GM18519 (cell line): Measurements from ENCODE around the gene MARCO.
"Not testable (repeated sequence)": the region's sequence is repeated elsewhere in the genome, so short reads cannot be mapped to it uniquely, and the experiment has no call there.

Experiments
- ATAC-seq: cut with Tn5 transposase; IDR thresholded peaks from one replicate; pipeline ENCODE4 v1.9.1; 2021; ENCODE audit warnings: mild to moderate bottlenecking, moderate library complexity; ENCODE audit not compliant: unreplicated experiment, low FRiP score

The MARCO gene

DNA sequence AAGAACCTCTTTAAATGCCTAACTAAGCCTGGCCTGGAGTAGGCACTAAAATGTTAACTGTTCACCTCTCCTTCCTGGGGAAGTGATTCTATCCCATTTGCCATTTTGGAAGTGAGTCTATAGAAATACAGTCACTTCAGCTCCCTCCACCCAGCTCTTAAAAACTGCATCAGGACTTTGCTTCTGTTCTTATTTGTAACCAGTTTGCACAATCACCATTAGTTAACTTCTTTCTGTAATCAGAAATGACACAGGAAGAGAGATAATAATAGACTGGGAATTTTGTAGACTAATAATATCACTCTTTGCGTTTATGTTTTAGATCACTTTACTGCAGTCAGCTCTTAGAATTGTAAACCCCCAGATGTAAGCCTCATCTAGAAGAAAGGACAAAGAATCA is 16.0 kb upstream of the MARCO start:
- ATAC-seq, result no peak

DNA sequence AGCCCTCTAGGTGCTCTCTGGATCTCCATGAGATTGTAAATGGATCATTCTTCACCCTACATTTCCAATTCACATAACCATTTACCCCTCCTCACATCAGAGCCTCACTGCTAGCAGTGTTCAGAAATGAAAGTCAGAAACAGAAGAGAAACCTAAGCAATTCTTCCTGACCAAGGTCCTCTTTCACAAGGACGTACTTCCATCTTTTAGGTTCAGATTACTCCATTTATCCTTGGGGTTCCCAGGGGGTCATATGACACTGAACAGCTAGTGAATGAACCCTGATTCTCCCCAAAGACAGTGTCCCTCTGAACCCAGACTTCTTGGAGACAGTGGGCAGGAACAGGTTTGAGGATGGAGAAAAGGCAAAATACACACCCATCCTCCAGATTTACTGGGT is 12.9 kb upstream of the MARCO start:
- no peak for ATAC-seq

DNA sequence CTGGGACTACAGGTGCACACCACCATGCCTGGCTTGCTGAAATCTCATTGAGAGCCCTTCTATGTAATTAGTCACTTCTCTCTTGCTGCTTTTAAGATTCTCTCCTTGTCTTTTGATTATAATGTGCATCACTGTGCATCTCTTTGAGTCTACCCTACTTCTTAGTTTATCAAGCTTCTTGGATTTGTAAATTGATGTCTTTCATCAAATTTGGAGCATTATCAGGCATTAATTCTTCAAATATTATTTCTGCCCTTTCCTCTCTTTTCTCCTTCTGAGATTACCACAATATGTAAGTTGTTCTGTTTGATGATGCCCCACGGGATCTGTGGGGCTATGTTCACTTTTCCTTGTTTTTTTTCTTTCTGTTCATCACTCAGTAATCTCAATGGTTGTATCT is 9.0 kb upstream of the MARCO start:
- ATAC-seq, result no peak

DNA sequence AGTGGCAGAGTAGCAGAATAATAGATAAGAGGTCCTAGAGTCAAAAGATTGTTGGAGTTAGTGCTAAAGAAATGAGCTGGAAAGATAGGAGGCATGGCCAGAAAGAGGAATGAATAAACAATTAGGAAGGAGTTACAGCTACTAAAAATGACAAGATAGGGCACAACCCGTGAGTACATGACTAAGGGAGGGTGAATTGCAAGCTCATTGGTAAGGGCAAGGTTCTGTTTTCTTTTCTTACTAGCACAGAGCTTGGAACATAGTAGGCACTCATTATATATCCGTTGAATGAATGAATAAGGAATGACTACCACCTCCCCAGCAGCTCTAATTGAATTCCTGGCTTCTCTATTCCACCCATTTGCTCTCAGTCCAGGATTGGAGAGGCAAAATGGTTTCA is 5.7 kb upstream of the MARCO start:
- no peak for ATAC-seq

DNA sequence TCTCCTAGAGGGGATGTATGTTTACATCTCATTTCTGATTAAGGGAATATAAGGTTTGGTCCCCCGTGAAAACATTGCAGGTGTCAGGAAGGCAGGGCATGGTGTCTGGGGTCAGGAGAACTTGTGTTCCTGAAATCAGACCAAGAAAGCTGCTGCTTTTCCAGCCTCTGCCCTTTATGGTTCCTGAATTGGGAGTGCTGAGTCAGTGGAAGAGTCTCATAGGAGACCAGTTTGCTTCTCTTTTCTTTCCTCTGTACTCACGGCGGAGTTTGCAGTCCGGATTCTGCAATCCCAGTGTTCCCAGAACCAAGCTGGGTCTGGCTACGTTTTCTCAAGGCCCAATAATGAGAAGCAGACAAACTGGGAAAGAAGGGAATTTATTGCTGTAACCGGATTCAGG is 5.1 kb upstream of the MARCO start:
- ATAC-seq, result no peak

DNA sequence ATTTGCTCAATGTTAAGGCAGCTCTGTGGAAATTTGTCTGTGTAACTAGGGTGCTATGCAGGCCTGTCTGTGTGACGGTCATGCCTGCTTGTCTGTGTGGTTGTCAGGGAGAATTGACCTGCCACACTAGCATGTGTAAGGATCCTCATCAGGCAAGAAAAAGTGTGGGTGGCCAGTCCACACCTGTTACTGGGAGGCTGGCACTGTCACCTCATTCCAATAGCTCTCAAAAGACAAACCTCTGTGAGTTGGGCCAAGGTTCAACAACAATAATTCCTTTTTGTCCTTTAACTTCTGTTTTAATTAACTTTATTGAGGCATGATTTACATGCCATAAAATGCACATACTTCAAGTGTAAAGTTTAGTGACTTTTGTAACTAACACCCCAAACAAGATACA is 4.2 kb upstream of the MARCO start:
- ATAC-seq, result no peak

DNA sequence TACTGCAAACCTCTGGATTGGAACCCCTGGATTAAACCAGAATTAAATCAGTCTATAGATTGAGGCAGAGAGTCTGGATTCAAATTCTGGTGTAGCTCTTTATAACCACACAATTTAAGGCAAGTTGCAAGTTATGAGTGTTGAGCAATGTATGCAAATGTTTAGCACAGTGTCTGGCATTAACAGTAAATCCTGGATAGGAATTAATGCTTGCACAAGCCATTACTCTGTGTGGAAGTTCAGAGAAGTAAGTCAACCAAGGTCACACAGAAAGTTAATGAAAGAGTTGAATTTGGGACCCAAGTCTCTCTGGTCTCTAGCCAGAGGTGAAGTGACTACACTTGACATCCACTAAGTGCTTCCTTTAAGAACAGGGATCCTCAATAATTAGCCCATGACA is 2.0 kb upstream of the MARCO start:
- no peak for ATAC-seq

DNA sequence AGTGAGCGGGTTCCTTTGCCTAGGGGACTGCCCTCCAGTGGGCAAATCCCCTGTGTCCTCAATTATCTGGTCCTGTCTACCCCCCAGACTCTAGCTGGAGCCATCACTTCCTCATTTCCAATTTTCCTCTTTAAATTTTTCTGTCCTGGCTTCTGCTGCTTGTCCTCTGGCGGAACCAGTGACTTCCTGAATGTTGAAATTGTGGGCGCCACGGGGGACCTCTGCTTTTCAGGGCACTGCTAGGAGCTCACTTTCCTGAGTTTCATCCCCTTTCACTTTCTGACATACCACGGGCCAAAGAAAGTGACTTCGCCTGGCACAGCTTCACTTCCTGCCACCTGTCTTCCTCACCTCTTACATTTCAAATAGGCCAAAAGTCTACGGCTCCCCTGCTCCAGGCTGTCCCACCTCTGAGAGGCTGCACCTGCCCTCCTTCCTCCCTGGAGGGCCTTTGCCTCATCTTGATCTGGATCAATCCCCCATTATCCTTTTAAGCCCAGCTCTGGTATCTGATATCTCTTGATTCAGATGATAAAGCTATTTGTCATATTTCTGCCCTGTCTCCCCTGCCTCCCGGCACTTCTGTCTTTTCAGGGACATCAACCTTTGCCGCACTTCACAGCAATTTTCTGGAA is 1.4 kb upstream of the MARCO start:
- ATAC-seq, result no peak

DNA sequence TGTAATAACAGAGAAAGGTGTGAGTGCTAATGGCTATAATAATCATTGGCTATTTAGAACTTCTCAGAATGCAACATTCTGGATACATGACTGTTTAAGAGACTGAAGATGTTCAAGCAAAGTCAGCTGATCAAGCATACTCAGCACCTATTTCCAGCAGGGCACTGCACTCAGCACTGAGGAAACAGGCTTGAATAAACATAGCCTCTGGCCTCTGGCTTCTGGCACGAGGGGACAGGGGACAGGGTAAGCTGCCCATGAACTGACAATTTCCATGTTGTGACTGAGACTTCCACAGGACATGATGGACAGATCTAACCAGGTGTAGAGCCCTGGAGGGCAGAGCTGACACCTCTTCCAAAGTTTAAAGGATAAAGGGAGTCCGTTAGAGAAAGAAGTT is 1.3 kb downstream of the MARCO start:
- no peak for ATAC-seq

DNA sequence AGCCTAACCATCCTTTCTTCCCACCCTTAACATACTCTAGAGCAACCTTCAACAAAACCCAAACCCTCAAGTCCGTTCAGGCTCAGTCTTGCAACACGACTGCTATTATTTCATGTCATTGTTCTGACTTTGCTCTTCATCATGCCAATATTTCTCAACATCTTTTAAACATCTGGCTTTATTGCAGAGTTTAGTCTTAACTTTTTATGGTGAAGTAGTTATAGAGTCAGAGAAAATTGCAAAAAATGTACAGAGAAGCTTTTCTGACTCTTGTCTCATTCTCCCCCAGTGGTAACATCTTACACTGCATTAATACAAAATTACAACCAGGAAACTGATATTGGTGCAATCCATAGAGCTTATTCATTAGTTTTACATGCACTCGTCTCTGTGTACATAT is 3.9 kb downstream of the MARCO start:
- no peak for ATAC-seq

DNA sequence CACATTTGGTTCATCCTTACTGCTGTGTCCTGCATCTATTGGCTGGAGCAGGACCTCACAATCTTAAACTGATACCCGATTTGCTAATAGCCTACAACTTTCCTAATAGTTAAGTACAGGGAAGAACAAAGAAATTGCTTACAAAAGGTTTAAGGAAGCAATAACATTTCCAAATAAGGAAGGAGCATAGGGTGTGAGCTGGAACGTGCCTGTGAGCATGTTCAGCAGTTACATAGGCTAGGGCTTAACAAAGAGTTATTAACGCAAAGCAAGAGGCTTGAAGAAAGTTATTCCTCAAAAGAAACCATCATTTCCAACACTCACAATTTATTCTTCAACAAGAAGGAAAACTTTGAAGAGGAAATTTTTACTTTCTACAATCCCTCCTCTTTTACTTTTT is 6.3 kb downstream of the MARCO start:
- not testable (repeated sequence) for ATAC-seq

DNA sequence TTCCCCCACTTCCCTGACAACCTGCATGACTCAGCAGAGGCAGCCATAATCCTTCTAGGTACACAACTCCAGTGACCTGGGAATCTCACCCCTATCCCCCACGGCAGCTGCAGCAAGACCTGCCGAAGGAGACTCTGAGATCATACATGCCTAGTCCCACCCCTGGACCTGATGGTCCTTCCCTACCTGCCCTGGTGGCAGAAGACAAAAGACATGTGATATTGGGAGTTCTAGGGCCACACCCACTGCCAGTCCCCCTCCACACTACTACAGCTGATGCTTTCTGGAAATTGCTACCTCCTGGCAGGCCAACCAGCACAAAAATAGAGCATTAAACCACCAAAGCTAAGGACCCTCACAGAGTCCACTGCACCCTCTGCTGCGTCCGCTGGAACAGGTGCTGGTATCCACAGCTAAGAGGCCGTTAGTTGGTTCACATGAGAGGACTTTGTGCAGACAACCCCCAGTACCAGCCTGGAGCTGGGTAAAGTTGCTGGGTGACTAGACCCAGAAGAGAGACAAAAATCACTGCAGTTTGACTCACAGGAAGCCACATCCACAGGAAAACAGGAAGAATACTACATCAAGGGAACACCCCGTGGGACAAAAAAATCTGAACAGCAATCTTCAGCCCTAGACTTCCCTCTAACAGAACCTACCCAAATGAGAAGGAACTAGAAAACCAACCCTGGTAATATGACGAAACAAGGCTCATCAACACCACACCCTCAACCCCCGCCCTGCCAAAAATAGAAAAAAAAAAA is 12.5 kb downstream of the MARCO start:
- no peak for ATAC-seq

DNA sequence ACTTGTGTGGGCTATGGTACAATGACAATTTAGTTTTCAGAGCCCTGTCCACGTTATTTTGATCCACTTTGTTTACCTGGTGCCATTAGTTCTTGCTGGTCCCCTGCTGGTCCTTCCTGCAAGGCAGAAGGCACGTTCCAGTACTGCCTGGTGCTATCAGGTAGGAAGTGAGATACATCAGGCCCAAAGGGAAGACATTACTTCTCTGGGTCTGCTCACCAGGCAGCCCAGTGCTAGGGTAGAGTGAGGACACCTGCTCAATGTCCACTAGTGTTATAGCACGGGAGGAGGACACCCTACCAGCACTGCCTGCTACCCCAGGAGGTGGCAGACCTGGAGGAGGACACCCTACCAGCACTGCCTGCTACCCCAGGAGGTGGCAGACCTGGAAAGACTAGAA is 23.7 kb downstream of the MARCO start:
- ATAC-seq, result no peak

DNA sequence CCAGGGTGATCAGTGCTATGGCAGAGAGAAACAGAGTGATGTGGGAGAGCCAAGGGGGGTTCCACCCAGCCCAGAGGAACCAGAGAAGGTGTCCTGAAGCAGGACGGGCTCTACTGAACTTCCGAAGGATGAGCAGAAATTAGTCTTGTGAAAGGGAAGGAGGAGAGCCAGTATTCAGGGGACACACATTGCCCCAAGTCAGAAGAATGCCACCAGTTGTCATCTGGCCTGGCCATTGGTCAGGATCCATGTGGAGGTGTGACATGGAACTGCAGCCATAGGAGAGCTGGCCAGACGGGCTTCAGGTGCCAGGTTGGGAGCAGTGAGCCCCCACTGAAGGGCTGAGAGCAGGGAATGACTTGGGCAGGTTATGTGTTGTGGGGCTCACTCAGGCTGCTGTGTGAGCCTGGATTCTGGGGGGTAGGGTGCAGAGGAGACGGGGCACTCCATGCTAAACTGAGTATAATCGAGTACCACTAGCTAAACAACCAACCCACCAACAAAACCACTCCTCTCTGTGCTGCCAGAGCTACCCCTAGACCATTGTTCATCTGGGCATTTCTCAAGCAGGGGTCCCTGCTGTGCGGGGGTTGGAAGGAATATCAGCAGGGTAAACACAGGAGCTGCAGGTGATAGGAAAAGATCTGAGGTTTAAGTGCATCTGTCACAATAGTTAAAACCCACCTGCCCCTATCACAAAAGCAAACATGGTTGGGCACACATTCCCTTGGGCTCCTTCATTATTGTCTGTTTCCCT is 25.3 kb downstream of the MARCO start:
- no peak for ATAC-seq

DNA sequence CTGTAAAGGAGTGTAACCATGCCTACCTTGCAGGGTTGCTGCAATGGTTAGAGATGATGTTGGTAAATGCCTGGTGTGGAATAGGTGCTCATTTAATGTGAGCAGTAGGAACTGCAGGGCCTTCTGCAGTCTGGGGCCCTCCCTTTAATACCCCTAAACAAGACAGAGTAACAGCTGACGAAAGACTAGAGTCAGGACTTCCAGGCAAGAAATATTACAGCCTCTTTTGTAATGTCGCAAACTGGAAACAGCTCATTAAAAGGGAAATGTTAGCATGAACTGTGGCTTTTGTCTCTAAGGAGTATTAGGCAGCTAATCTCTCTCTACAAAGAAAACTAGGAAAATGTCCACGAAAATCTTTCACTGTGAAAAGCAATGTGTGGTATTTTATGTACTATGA is 26.0 kb downstream of the MARCO start:
- no peak for ATAC-seq

DNA sequence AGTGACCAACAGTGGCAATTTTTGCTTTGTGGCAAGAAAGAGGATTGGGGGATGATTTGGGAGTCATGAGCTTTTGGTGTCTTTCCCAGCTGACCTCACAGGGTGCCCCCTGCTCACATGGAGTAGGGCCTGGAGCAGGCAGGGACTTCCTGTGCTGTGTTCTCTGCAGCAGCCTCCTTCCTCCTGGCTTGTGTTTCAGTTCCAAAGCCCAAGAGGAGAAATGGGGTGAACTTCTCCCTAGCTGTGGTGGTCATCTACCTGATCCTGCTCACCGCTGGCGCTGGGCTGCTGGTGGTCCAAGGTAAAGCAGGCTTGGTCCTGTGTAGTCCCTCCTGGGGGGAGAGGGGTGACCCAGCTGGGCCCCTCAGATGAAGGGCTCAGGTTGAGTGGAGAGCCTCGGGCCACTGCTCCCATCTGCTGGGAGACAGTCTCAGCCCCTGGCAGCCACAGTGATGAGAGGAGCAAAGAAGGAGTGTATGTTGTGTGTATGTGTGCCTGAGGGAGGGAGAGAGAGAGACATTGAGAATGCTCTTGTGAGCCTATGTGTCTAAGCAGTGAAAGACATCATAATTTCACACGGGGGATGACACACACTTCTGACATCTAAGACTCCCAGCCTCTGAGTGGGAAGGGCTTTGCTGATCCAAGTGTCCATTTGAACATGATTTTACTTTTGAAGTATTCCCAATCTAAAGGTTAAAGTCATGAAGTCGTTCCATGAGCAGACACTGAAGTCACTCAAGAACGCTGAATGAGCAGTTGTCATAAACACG is 27.2 kb downstream of the MARCO start:
- no peak for ATAC-seq

DNA sequence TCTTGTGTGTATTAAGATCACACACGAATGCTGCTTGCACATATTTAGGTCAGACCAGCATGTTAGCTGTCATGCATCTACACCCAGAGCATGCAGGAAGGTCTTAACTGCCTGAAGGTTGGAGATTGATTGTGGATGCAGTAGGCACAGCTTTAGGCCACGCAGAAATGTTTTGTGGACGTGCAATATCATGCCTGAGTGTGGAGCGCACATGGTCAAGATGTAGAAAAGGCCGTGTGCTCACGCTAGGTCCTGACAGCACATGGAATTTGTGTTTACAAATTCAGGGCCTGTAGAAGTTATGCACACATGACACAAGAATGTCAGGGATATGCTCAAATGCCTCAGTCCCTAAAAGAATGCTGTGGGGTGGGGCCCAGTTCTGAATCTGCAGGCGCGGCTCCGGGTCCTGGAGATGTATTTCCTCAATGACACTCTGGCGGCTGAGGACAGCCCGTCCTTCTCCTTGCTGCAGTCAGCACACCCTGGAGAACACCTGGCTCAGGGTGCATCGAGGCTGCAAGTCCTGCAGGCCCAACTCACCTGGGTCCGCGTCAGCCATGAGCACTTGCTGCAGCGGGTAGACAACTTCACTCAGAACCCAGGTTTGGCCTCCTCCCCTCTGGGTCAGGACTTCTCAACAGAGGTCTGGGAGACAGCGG is 27.9 kb downstream of the MARCO start:
- no peak for ATAC-seq

DNA sequence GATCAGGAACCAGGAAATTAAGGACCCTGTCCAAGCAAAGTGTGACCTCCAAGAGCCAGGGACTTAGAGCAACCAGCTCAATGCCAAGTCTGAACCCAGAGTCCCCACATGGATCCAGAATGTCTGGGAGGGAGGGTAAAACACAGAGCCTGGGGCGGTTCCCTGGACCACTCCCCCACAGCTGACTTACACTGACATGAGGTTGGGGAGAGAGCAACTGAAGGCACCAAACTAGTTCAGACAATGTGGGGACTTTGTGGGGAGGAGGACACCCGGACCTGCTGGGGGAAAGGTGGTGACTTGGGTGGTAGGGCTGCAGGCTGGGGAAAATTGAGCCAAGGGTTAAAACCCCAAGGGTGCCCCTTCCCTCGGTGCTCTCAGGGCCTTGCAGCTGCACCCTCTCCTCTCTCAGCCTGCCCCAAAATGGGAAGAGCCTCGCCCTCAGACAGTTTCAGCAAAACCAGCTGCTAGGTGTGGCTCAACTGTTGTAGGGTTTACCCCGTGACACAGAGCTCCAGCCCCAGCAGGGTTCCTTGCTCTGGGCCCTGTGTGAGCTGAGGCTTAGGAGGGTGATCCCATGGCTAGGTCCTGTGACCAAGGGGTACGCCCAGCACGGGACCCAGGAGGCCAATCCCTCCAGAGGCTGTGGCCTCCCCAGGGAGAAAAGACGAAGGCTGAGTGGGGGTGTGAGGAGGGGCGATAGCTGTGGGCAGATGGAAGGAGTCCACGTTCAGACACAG is 28.6 kb downstream of the MARCO start:
- ATAC-seq, result no peak

DNA sequence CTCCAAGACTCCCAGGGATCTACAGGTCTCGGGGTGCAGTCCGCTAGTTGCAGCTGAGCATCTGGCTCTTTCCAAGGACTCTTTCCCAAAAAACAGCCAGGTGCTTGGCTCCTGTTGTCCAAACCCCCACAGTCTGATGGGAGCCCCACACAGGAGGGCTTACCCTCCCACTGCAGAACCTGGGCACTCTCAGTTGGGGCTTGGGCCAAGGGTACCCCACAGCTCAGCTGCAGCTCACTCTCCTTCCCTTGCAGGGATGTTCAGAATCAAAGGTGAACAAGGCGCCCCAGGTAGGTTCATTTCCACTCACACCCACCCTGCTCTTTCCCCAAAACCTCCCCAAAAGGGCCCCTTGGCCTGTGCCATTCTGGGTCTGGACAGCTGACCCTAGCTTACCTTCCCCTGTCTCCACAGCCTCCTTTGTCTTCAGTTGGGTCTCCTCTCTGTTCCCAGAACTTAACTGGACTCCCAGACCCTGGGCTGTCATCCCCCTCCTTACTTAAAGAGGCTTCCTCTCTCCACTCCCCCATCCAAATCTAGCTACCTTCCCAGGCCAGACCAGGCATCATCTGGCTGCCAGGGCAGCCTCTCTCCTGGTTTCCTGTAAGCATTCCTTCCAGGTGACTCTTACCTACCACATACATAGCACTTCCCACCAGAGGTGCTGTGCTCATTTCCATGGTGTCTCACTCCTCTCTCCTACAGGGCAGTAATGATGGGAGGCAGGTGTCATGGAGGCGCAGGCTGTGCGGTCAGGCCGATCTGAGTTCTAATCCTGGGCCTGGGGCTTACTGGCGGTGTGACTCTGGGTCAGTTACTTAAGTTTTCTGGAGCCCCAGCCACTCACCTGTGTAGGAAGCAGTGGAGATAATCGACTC is 29.5 kb downstream of the MARCO start:
- no peak for ATAC-seq
